DND-41 (cell line): ENCODE data around the gene LPCAT1.

Experiments
- ATAC-seq: fragments of 200-7000 bp; cut with Tn5 transposase; 3 replicates; pipeline ENCODE4 v1.9.1; 2021; ENCODE audit warnings: low read depth; ENCODE audit not compliant: insufficient read depth
- DNase-seq: peaks from one replicate; pipeline ENCODE4 v3.0.0-alpha.2; 2020
- H2AFZ ChIP-seq: 2 replicates; pipeline ENCODE4 v1.6.0; 2012; ENCODE audit warnings: low read depth, low read length
- H3K27ac ChIP-seq: 2 replicates; pipeline ENCODE4 v1.5.1; 2012; ENCODE audit warnings: low read length, inconsistent platforms
- H3K27me3 ChIP-seq: fragments of 200-600 bp; sonication (generic); 2 replicates; pipeline ENCODE4 v1.6.0; 2012; ENCODE audit warnings: low read length, mild to moderate bottlenecking, inconsistent platforms; ENCODE audit not compliant: insufficient read depth, poor library complexity
- H3K36me3 ChIP-seq: 2 replicates; pipeline ENCODE4 v1.5.1; 2012; ENCODE audit warnings: low read length, inconsistent platforms; ENCODE audit not compliant: insufficient read depth
- H3K4me1 ChIP-seq: 2 replicates; pipeline ENCODE4 v1.5.1; 2012; ENCODE audit warnings: mild to moderate bottlenecking, low read length; ENCODE audit not compliant: insufficient read depth
- H3K4me2 ChIP-seq: 2 replicates; pipeline ENCODE4 v1.6.0; 2012; ENCODE audit warnings: mild to moderate bottlenecking, moderate library complexity, low read length, inconsistent platforms; ENCODE audit not compliant: insufficient read depth
- H3K4me3 ChIP-seq, 2 experiments: fragments of 200-600 bp in 1 of 2; shearing (Covaris generic) in 1 of 2; 2 replicates each; pipeline ENCODE4 v1.5.1; 2012 to 2016; ENCODE audit warnings: inconsistent platforms in 2 of 2, low read length in 2 of 2, mild to moderate bottlenecking in 2 of 2, low read depth in 1 of 2, moderate library complexity in 1 of 2
- H3K79me2 ChIP-seq: 2 replicates; pipeline ENCODE4 v1.6.0; 2012; ENCODE audit warnings: low read length, inconsistent platforms; ENCODE audit not compliant: insufficient read depth
- H3K9ac ChIP-seq: 2 replicates; pipeline ENCODE4 v1.6.0; 2012; ENCODE audit warnings: low read depth, mild to moderate bottlenecking, inconsistent platforms, low read length, moderate library complexity
- H3K9me3 ChIP-seq: 2 replicates; pipeline ENCODE4 v1.5.1; 2012; ENCODE audit warnings: low read length, moderate library complexity, mild to moderate bottlenecking, inconsistent platforms; ENCODE audit not compliant: insufficient read depth, severe bottlenecking
- H4K20me1 ChIP-seq: 2 replicates; pipeline ENCODE4 v1.6.0; 2012; ENCODE audit warnings: low read length; ENCODE audit not compliant: insufficient read depth
- CTCF ChIP-seq: IDR thresholded peaks from 2 replicates; pipeline ENCODE4 v1.5.1; 2012; ENCODE audit warnings: borderline replicate concordance, low read length, moderate library complexity, mild to moderate bottlenecking; ENCODE audit not compliant: poor library complexity, severe bottlenecking; ENCODE audit errors: extremely low read depth
- EZH2 ChIP-seq: IDR thresholded peaks from 3 replicates; pipeline ENCODE4 v1.6.1; 2012; ENCODE audit warnings: borderline replicate concordance, low read depth, mild to moderate bottlenecking, moderate library complexity, low read length, inconsistent platforms; ENCODE audit not compliant: severe bottlenecking

LPCAT1 gene

DNA sequence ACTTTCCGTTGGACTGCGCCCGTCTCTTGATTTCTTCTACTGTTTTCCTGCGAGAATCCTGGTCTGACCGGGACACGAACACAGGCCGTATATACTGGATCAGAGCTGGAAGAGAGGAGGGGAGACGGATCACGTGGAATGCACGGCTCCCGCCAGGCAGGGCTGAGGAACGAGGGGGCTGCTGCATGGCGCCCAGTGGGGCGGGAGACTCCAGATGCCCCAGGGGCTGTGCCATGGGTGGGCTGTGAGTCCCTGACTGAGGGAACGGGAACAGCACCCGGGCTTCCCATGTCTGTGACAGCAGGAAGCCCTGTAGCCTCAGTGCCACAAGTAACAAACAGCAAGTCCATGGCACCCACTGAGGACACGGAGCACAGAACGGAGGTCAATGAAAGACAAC is 34.0 kb downstream of the LPCAT1 start:
- no peak overlapping the region for H3K9ac ChIP-seq
- no peaks in the 10 kb centered on the region for H3K4me1 ChIP-seq
- ATAC-seq: no peak
- TF ChIP-seq CTCF (no peak), EZH2 (no peak)
- peaks cover 4% of the 10 kb centered on the region; the same call in 1 of the 2 replicates for H3K79me2 ChIP-seq
- H2AFZ ChIP-seq: no peak overlapping the region
- no peaks in the 10 kb centered on the region for H3K27me3 ChIP-seq
- DNase-seq: no peak
- no peak overlapping the region for H3K27ac ChIP-seq
- H3K36me3 ChIP-seq: peaks cover 99% of the 10 kb centered on the region
- no peaks in the 10 kb centered on the region for H3K9me3 ChIP-seq
- H4K20me1 ChIP-seq: peaks cover 42% of the 10 kb centered on the region
- no peak overlapping the region for H3K4me2 ChIP-seq
- no peak overlapping the region for H3K4me3 ChIP-seq

- ATAC-seq (0 out of 3 replicates have a peak, but pooled peaks have one; percentile 17), DNase-seq (no peak)
- no peaks in the 10 kb centered on the region for H3K4me1 ChIP-seq
- H3K79me2 ChIP-seq: peaks cover 4% of the 10 kb centered on the region; the same call in 1 of the 2 replicates
- H3K9ac ChIP-seq: no peak overlapping the region
- no peak overlapping the region for H3K4me2 ChIP-seq
- no peaks in the 10 kb centered on the region for H3K9me3 ChIP-seq
- peaks cover 43% of the 10 kb centered on the region for H4K20me1 ChIP-seq
- H3K36me3 ChIP-seq: peaks cover 99% of the 10 kb centered on the region
- H3K4me3 ChIP-seq: no peak overlapping the region
- no peak overlapping the region for H2AFZ ChIP-seq
- no peak overlapping the region for H3K27ac ChIP-seq
- H3K27me3 ChIP-seq: no peaks in the 10 kb centered on the region
- no peak for TF ChIP-seq CTCF
These were observed 34.7 kb downstream of the LPCAT1 start for GRCh38 chr5:1488882-1489680.

DNA sequence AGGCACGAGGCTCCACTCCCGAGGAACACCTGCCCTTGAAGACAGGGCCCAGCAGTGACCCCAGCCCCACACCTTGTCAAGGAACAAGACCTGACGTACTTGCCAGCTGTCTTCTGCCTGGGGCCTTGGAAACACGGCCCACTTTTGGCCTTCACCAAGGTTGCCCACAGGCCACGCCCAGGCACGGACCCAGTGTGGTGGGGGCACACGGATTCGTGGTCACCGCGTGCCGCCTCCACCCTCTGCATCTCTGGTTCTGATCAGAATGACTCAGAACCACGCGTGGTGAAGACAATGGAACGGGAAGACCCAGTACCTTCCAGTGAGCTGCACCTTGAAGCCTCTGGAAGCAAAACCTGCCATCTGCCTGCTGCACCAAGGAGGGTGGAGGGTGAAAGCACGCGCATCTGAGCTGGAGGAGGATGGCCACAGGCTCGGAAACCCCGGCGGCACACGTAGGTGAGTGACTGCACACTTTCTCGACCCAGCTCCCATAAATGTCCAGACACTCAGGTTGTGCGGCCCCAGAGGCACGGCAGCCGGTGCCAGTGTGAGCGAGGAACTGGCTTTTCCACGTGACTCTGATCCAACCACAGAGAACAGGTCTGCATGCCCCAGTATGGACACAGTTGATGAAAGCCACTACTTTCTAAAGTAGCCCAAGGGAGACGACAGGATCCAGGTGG is 36.5 kb downstream of the LPCAT1 start:
- no peak overlapping the region for H2AFZ ChIP-seq
- H3K4me3 ChIP-seq: no peak overlapping the region
- H3K36me3 ChIP-seq: peaks cover 93% of the 10 kb centered on the region
- H3K27ac ChIP-seq: no peak overlapping the region
- H4K20me1 ChIP-seq: peaks cover 26% of the 10 kb centered on the region
- DNase-seq (no peak), ATAC-seq (no peak)
- no peak overlapping the region for H3K9ac ChIP-seq
- H3K79me2 ChIP-seq: no peaks in the 10 kb centered on the region
- TF ChIP-seq EZH2 (no peak), CTCF (no peak)
- no peaks in the 10 kb centered on the region for H3K4me1 ChIP-seq
- no peaks in the 10 kb centered on the region for H3K27me3 ChIP-seq
- H3K9me3 ChIP-seq: no peaks in the 10 kb centered on the region
- no peak overlapping the region for H3K4me2 ChIP-seq
